Stimulated activated CD4-positive, alpha-beta T cell treated with anti-CD3 and anti-CD28 coated beads, Interleukin-15, amount 100 ng/mL, for 1 hour (primary cell): ENCODE results near the gene LY6G6D.

ENCODE experiments used
- DNase-seq, 2 donors: peaks; one replicate each; pipeline ENCODE4 v3.0.0-alpha.2; 2020; ENCODE audit warnings: low read depth in 1 of 2, low spot score in 1 of 2

The LY6G6D gene

GRCh38 chr6:31734247-31734820 lies 19.2 kb downstream of the LY6G6D start:
- no peak for DNase-seq

DNA sequence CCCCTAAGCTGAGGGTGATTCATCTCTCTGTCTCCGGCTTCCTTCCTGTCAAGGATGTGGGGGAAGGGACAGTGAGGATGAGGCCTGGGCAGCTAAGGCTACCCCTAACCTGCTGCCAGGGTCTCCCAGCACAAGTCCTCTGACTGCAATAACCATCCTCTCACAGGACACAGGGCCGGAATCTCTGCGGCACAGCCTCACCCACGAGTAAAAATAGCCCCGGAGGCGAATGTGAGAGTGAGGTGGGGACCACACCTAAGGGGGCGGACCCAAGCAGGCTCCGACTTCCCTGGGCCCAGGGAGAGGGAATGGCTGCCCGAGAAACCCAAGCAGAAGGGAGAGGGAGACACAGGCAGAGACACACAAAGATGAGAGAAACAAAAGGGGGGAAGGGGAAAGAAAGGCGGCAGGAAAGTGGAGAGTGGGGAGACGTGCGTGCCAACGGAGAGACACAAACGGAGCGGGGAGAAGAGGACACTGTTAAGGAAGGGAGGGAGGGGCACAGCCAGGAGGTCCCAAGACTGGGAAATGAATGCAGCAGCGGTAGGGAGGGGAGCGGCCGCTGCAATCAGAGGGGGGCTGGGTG lies 19.8 kb downstream of the LY6G6D start:
- peak; percentile 16 to 24 for DNase-seq

DNA sequence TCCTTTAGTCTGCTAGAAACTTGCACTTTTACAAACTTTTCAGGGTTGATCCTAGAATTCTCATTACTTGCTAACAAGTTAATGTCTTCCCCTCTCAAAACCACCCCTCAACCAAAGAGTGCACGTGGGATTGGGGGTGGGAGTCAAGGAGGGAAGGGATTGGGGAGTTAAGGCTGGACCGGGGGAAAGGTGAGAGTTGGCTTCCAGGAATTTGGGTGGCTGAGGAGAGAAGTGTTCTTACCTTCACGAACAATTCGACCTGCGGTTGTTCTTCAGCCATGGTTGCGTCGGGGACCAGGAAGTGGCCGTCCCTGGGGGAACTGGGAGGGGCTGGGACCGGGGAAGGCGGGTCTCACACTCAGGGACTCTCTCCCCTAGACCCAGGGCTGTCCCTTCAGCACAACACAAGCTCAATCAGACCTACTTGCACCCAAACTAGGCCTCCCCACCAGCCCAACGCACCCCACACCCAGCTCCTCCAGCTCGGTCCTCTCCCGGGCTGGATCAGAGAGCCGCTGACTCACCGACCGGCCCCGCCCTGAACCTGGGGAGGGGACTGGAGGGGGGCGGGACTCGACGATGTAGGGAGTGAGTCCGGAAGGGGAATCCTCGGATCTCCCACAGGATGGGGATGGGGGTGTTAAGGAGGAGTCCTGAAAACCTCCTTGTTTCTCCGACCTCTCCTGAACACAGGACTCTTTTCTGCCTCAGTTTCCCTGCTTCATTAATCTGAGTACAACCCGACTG lies 21.0 kb downstream of the LY6G6D start, which contains the start of gene CLIC1:
Gene CLIC1 (minus strand): TSS at position 510 of the 747 bp plus-strand sequence. CDS start 230 bp downstream, at position 280.
- peak; percentile 47 to 71 for DNase-seq

DNA sequence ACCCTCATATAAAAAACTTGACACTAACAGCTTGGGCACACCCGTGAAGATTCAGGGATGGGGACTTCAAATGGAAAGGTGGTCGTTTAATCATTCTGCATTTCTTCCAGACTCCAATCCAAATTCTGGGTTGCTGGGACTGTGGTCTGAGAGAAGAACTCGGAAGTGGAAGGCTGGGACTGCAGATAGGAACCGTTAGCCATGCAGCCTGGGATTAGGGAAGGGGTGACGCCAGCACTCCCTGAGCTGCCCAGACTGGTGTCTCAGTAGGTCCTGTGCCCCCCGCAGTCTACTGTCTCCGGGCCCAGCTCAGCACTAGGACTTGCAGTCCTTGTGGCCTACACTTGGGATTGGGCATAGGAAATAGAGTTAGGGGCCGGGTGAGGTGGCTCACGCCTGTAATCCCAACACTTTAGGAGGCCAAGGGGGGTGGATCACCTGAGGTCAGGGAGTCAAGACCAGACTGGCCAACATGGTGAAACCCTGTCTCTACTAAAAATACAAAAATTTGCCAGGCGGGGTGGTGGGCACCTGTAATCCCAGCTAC lies 21.7 kb downstream of the LY6G6D start:
- DNase-seq: no peak

- DNase-seq: no peak
These were observed 22.3 kb downstream of the LY6G6D start for GRCh38 chr6:31737315-31737990.

- DNase-seq: peak; percentile 24 to 35
These were observed 23.1 kb downstream of the LY6G6D start for GRCh38 chr6:31737991-31738979.

DNA sequence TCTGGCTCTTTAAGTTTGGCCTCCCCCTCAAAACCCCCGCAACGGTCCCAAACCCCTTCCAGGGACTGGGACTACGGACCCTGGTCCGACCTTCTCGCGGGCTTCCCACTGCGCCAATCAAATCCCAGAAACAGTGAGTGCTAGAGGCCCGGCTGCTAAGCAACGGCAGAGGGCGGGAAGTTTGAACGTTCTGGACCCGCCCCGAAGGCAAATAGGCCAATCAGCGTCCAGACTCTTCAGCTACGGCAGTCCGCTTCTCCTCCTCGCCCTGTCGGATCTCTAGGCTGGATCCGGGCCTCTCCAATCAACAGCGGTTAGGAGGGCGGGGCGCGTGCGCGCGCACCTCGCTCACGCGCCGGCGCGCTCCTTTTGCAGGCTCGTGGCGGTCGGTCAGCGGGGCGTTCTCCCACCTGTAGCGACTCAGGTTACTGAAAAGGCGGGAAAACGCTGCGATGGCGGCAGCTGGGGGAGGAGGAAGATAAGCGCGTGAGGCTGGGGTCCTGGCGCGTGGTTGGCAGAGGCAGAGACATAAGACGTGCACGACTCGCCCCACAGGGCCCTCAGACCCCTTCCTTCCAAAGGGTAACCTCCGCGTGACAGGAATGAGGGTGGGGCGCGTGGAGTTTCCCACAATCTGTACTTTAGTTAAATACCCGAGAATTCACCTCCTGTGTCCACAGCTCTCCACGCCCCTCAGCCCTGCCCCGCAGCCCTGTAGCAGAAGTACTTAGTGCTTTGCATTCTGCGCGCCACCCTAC lies 24.7 kb downstream of the LY6G6D start, which contains the start of gene MSH5:
Gene MSH5 (plus strand): TSS at position 367 of the 758 bp plus-strand sequence. CDS start 462 bp downstream, outside the sequence.
- peak; percentile 88 to 90 for DNase-seq

DNA sequence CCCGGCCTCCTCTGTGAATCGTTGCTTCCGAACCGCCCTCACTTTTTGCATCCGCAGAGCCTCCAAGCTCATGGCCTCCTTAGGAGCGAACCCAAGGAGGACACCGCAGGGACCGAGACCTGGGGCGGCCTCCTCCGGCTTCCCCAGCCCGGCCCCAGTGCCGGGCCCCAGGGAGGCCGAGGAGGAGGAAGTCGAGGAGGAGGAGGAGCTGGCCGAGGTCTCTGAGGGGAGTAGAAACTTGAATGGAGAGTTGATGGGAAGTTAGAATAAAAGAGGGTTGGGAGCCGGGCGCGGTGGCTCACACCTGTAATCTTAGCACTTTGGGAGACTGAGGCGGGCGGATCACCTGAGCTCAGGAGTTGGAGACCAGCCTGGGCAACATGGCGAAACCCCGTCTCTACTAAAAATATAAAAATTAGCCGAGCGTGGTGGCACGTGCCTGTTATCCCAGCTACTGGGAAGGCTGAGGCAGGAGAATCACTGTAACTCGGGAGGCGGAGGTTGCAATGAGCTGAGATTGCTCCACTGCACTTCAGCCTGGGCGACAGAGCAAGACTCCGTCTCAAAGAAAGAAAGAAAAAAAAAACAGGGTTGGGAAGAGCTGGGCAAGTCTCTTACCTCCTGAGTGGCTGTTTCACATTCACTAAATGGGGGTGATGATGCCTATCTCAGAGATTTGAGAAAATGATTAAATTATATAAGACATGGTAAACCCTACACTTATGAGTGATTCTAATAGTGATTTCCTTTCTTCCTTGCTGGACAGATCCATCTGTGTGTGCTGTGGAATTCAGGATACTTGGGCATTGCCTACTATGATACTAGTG lies 25.5 kb downstream of the LY6G6D start:
- no peak for DNase-seq

- no peak for DNase-seq
These were observed 26.7 kb downstream of the LY6G6D start for GRCh38 chr6:31741815-31742214.

GRCh38 chr6:31742894-31743293 lies 27.7 kb downstream of the LY6G6D start:
- DNase-seq: no peak

DNA sequence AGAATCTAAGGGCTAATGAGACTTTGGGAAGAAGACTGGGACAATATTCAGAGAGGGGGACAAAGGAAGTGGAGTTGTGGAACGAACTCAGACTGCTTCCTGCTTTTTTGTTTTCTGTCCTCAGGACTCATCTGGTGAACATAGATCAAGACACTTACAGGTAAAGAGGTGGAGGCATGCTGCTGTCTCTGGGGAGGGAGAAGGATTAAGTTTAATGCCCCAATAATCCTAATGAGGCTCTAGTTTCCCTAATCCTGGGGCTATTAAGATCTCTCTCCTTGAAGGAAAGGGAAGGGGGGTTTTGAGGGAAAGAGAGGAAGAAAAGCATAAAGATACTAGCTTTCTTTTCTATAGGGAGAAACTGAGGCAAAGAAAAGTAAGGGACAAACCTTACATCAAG lies 29.3 kb downstream of the LY6G6D start:
- no peak for DNase-seq

DNA sequence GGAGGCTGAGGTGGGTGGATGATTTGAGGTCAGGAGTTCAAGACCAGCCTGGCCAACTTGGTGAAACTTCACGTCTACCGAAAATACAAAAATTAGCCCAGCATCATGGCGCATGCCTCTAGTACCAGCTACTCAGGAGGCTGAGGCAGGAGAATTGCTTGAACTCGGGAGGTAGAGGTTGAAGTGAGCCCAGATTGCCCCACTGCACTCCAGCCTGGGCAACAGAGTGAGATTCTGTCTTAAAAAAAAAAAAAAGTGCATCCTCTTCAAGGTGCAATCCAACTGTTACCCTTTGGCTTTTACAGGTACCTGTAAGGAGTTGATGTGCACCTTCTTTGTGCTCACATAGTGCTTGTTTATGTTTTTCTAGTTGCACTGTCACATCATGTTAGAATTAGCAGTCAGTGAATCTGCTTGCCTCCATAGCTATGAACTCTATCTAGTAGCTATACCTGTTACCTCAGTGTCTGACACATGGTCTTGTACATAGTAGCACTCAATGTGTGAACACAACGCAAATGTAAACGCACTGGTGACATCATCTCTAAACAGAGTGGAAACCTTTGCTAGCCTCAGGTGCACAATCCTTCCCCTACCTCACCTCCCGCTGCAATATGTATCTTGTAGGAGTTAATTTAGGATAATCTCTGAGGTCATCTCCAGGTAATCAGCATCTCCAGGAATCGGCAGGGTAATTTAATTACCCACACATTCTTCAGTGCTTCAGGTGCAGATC lies 34.3 kb downstream of the LY6G6D start:
- no peak for DNase-seq

- no peak for DNase-seq
These were observed 35.4 kb downstream of the LY6G6D start for GRCh38 chr6:31750411-31751022.

DNA sequence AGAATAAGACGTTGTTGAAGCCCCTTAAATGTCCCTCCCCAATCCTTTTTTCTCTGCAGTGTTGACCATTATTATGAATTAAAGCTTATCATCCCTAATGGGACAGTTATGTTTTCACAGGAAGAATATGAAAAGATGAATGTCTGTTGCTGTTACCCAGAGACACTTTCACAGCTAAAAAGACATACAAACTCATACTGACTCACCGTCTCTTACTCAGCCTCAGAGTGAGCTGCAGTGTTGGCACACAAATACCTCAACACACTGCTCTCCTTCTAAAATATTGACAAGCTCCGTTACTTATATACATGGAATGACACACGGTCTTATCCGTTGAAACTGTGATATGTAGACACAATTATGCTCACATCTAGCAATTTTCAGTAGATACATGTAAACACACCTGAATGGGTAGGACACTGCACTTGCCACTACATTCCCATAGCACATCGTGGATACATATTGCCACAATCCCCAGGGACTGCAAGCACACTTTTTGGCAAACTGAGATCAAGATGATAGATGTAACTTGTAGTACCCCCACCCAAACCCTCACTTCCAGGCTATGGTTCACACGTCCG lies 37.7 kb downstream of the LY6G6D start:
- DNase-seq: no peak

- no peak for DNase-seq
These were observed 43.1 kb downstream of the LY6G6D start for GRCh38 chr6:31758281-31758680.

DNA sequence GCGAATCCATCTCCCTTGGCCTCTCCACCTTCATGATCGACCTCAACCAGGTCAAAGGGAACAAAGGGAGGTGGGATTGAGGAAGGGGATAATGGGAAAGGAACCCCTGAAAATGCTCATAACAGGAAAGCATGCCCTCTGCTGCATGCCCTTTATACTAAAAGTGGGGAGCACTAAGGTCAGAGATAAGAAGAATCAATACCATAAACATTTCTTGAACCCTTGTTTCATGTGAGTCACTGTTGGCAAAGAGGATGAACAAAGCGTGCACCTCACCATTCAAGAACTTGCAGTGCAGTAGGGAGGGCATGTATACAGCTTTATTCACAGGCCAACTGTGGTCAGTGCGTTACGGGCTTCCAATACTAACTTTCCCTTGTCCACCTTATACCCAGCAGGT lies 45.6 kb downstream of the LY6G6D start:
- no peak for DNase-seq

- DNase-seq: no peak
These were observed 46.2 kb downstream of the LY6G6D start for GRCh38 chr6:31761343-31761742.
